Neural cell (in vitro differentiated cells): ENCODE measurements around the gene ALS2CL. TPM values are rescaled to one million over a fixed set of nuclear protein-coding genes. Genes with fewer than 3 reads are reported as not detected.

ENCODE experiments used
- H2AFZ ChIP-seq: fragments of 200-600, 300-800 bp; sonication (generic), shearing (Covaris generic); 2 replicates; pipeline ENCODE4 v1.6.0; 2014; ENCODE audit warnings: low read depth, mild to moderate bottlenecking, antibody characterized with exemption, low read length, moderate library complexity
- H3F3A ChIP-seq: fragments of 200-600 bp; shearing (Covaris generic); 2 replicates; pipeline ENCODE4 v1.6.1; 2016; ENCODE audit warnings: mild to moderate bottlenecking, moderate library complexity, mixed read lengths, antibody characterized with exemption, low read length; ENCODE audit not compliant: insufficient read depth, poor library complexity, severe bottlenecking
- H3K27ac ChIP-seq: fragments of 200-600, 300-800 bp; sonication (generic), shearing (Covaris generic); 2 replicates; pipeline ENCODE4 v1.5.1; 2014; ENCODE audit warnings: mild to moderate bottlenecking, low read length, moderate library complexity
- H3K27me3 ChIP-seq: fragments of 300-800, 200-600 bp; sonication (generic), shearing (Covaris generic); 2 replicates; pipeline ENCODE4 v1.6.0; 2014; ENCODE audit warnings: mild to moderate bottlenecking, low read depth, low read length, moderate library complexity; ENCODE audit not compliant: insufficient read depth
- H3K36me3 ChIP-seq: fragments of 300-800, 200-600 bp; sonication (generic), shearing (Covaris generic); 2 replicates; pipeline ENCODE4 v1.5.1; 2014; ENCODE audit warnings: mild to moderate bottlenecking, antibody characterized with exemption, low read length, moderate library complexity; ENCODE audit not compliant: insufficient read depth
- H3K4me2 ChIP-seq: fragments of 300-800, 200-600 bp; sonication (generic), shearing (Covaris generic); 2 replicates; pipeline ENCODE4 v1.6.0; 2014; ENCODE audit warnings: mild to moderate bottlenecking, low read length
- H3K4me3 ChIP-seq: fragments of 300-800, 200-600 bp; sonication (generic), shearing (Covaris generic); 2 replicates; pipeline ENCODE4 v1.5.1; 2014; ENCODE audit warnings: mild to moderate bottlenecking, low read length, moderate library complexity
- H3K79me2 ChIP-seq: fragments of 200-600 bp; shearing (Covaris generic); replicated peaks from 2 replicates; pipeline ENCODE4 v1.6.0; 2014; ENCODE audit warnings: mild to moderate bottlenecking, low read length, moderate library complexity; ENCODE audit not compliant: insufficient read depth
- H3K9ac ChIP-seq: fragments of 300-800, 200-600 bp; sonication (generic), shearing (Covaris generic); 2 replicates; pipeline ENCODE4 v1.6.1; 2016; ENCODE audit warnings: mild to moderate bottlenecking, low read length, mixed read lengths
- H3K9me2 ChIP-seq: fragments of 200-600 bp; shearing (Covaris generic); 2 replicates; pipeline ENCODE4 v1.6.1; 2016; ENCODE audit warnings: mild to moderate bottlenecking, low read length, mixed read lengths; ENCODE audit not compliant: insufficient read depth
- H3K9me3 ChIP-seq: fragments of 200-600, 300-800 bp; sonication (generic), shearing (Covaris generic); 2 replicates; pipeline ENCODE4 v1.6.1; 2016; ENCODE audit warnings: mild to moderate bottlenecking, mixed run types, low read length, moderate library complexity, mixed read lengths
- H4K20me1 ChIP-seq: fragments of 200-600 bp; shearing (Covaris generic); 2 replicates; pipeline ENCODE4 v1.6.1; 2016; ENCODE audit warnings: mild to moderate bottlenecking, mixed run types; ENCODE audit not compliant: insufficient read depth
- CTCF ChIP-seq: fragments of 450-650 bp; IDR thresholded peaks from 2 replicates; pipeline ENCODE4 v1.5.1; 2014; ENCODE audit warnings: antibody characterized with exemption, mild to moderate bottlenecking, moderate library complexity; ENCODE audit not compliant: poor library complexity, severe bottlenecking
- EP300 ChIP-seq: fragments of 450-650 bp; conservative IDR thresholded peaks from 2 replicates; pipeline ENCODE4 v1.6.1; 2014; ENCODE audit warnings: antibody characterized with exemption, mild to moderate bottlenecking, moderate library complexity; ENCODE audit not compliant: poor library complexity, severe bottlenecking
- EZH2 ChIP-seq: fragments of 200-600, 300-800 bp; shearing (Covaris generic), sonication (generic); IDR thresholded peaks from 2 replicates; pipeline ENCODE4 v1.6.1; 2014; ENCODE audit warnings: antibody characterized with exemption, low read length, borderline replicate concordance, mild to moderate bottlenecking; ENCODE audit not compliant: insufficient read depth, poor library complexity, severe bottlenecking
- MXI1 ChIP-seq: fragments of 450-650 bp; conservative IDR thresholded peaks from 2 replicates; pipeline ENCODE4 v1.6.1; 2014; ENCODE audit warnings: antibody characterized with exemption, mild to moderate bottlenecking; ENCODE audit not compliant: poor library complexity, severe bottlenecking
- POLR2AphosphoS5 ChIP-seq: IDR thresholded peaks from 2 replicates; pipeline ENCODE4 v1.6.1; 2012
- RAD21 ChIP-seq: fragments of 450-650 bp; conservative IDR thresholded peaks from 2 replicates; pipeline ENCODE4 v1.6.1; 2014; ENCODE audit warnings: antibody characterized with exemption, mild to moderate bottlenecking, moderate library complexity
- REST ChIP-seq: IDR thresholded peaks from 2 replicates; pipeline ENCODE4 v1.6.1; 2012; ENCODE audit warnings: borderline replicate concordance
- SMC3 ChIP-seq: fragments of 450-650 bp; conservative IDR thresholded peaks from 2 replicates; pipeline ENCODE4 v1.6.1; 2014; ENCODE audit warnings: antibody characterized with exemption, mild to moderate bottlenecking, moderate library complexity; ENCODE audit not compliant: poor library complexity
- TAF1 ChIP-seq: IDR thresholded peaks from 2 replicates; pipeline ENCODE4 v1.6.1; 2012; ENCODE audit warnings: low read depth
- polyA plus RNA-seq: library from polyadenylated mRNA; depleted of rRNA; stranded (reverse); fragments of >200 nt; gene quantifications from 2 replicates; pipeline ENCODE4 v1.2.3, GENCODE V29; 2014

The ALS2CL gene
- polyA plus RNA-seq, 1 donor from 2014 or later = 0.11 TPM

GRCh38 chr3:46733026-46733800 lies 39.7 kb upstream of the ALS2CL start:
- no peak overlapping the region for H3K9ac ChIP-seq
- H3K79me2 ChIP-seq = no peaks in the 10 kb centered on the region
- H3K4me3 ChIP-seq = no peak overlapping the region
- H3K9me3 ChIP-seq = no peaks in the 10 kb centered on the region
- no peak overlapping the region for H3K4me2 ChIP-seq
- TF ChIP-seq CTCF (no peak), EP300 (no peak), MXI1 (no peak), TAF1 (no peak), SMC3 (no peak), RAD21 (no peak), REST (no peak), EZH2 (no peak), POLR2AphosphoS5 (no peak)
- no peaks in the 10 kb centered on the region for H3K27me3 ChIP-seq
- no peaks in the 10 kb centered on the region for H4K20me1 ChIP-seq
- no peak overlapping the region for H3K27ac ChIP-seq
- no peak overlapping the region for H2AFZ ChIP-seq
- H3F3A ChIP-seq = no peaks in the 10 kb centered on the region
- no peaks in the 10 kb centered on the region for H3K9me2 ChIP-seq
- no peaks in the 10 kb centered on the region for H3K36me3 ChIP-seq

GRCh38 chr3:46731795-46732194 lies 38.3 kb upstream of the ALS2CL start:
- H3K4me3 ChIP-seq = no peak overlapping the region
- H3K27ac ChIP-seq = no peak overlapping the region
- no peaks in the 10 kb centered on the region for H3K9me3 ChIP-seq
- no peaks in the 10 kb centered on the region for H3F3A ChIP-seq
- H3K4me2 ChIP-seq = no peak overlapping the region
- H3K9me2 ChIP-seq = no peaks in the 10 kb centered on the region
- no peaks in the 10 kb centered on the region for H3K36me3 ChIP-seq
- H2AFZ ChIP-seq = no peak overlapping the region
- H4K20me1 ChIP-seq = no peaks in the 10 kb centered on the region
- H3K9ac ChIP-seq = no peak overlapping the region
- H3K79me2 ChIP-seq = no peaks in the 10 kb centered on the region
- TF ChIP-seq EP300 (no peak), SMC3 (no peak), CTCF (no peak), POLR2AphosphoS5 (no peak), RAD21 (no peak), EZH2 (no peak), MXI1 (no peak), TAF1 (no peak), REST (no peak)
- no peaks in the 10 kb centered on the region for H3K27me3 ChIP-seq
